NCI-H1048 (cell line): Measurements from ENCODE around the gene ROBO2.
A peak's percentile ranks its signal among the peaks of the same experiment; 100 is the strongest.

Experiments used
- DNase-seq: peaks from one replicate; lab custom pipeline; 2025; lab: John Stamatoyannopoulos, UW

ROBO2 gene

GRCh38 chr3:77256584-77257503 lies 216.9 kb downstream of the ROBO2 start:
- DNase-seq: no peak

GRCh38 chr3:77259694-77260093 lies 219.8 kb downstream of the ROBO2 start:
- DNase-seq: no peak

- no peak for DNase-seq
Observed at GRCh38 chr3:77262361-77262760, 222.5 kb downstream of the ROBO2 start.

- no peak for DNase-seq
Observed at GRCh38 chr3:77267589-77267988, 227.7 kb downstream of the ROBO2 start.

- DNase-seq: no peak
Observed at GRCh38 chr3:77271306-77271705, 231.4 kb downstream of the ROBO2 start.

GRCh38 chr3:77271711-77272110 lies 231.8 kb downstream of the ROBO2 start:
- DNase-seq: no peak

GRCh38 chr3:77279276-77279675 lies 239.4 kb downstream of the ROBO2 start:
- no peak for DNase-seq

GRCh38 chr3:77281721-77282120 lies 241.8 kb downstream of the ROBO2 start:
- DNase-seq: no peak

GRCh38 chr3:77283108-77283507 lies 243.2 kb downstream of the ROBO2 start:
- DNase-seq: no peak

- DNase-seq: no peak
Observed at GRCh38 chr3:77288348-77288747, 248.4 kb downstream of the ROBO2 start.

GRCh38 chr3:77296527-77296926 lies 256.6 kb downstream of the ROBO2 start:
- DNase-seq: no peak

GRCh38 chr3:77298417-77298816 lies 258.5 kb downstream of the ROBO2 start:
- DNase-seq: no peak

GRCh38 chr3:77303955-77304699 lies 264.2 kb downstream of the ROBO2 start:
- no peak for DNase-seq

- no peak for DNase-seq
Observed at GRCh38 chr3:77304700-77305021, 264.8 kb downstream of the ROBO2 start.

- DNase-seq: no peak
Observed at GRCh38 chr3:77309460-77309859, 269.6 kb downstream of the ROBO2 start.

GRCh38 chr3:77313843-77314242 lies 273.9 kb downstream of the ROBO2 start:
- no peak for DNase-seq

GRCh38 chr3:77319711-77320110 lies 279.8 kb downstream of the ROBO2 start:
- no peak for DNase-seq

- peak; percentile 8 for DNase-seq
Observed at GRCh38 chr3:77320514-77320913, 280.6 kb downstream of the ROBO2 start.

- DNase-seq: no peak
Observed at GRCh38 chr3:77321646-77322045, 281.7 kb downstream of the ROBO2 start.

- DNase-seq: no peak
Observed at GRCh38 chr3:77323626-77324025, 283.7 kb downstream of the ROBO2 start.

GRCh38 chr3:77324105-77324504 lies 284.2 kb downstream of the ROBO2 start:
- DNase-seq: no peak

- DNase-seq: no peak
Observed at GRCh38 chr3:77325280-77325679, 285.4 kb downstream of the ROBO2 start.

- no peak for DNase-seq
Observed at GRCh38 chr3:77325702-77326101, 285.8 kb downstream of the ROBO2 start.
